HepG2 (cell line): ENCODE measurements around the gene ADD2. TPM values are rescaled to one million over a fixed set of nuclear protein-coding genes. Genes with fewer than 3 reads are reported as not detected.

Experiments
- BCLAF1 ChIP-seq: fragments of 450-650 bp; IDR thresholded peaks from 2 replicates; pipeline ENCODE4 v1.6.1; 2017; ENCODE audit warnings: mild to moderate bottlenecking
- ERF ChIP-seq: IDR thresholded peaks from 2 replicates; pipeline ENCODE4 v1.6.1; 2018; ENCODE audit warnings: missing biosample characterization, missing genetic modification reagents
- GPN1 ChIP-seq: sonication (generic); formaldehyde crosslinking; IDR thresholded peaks from 2 replicates; pipeline ENCODE4 v1.5.1; 2020; ENCODE audit warnings: missing genetic modification reagents, borderline replicate concordance
- NCOA1 ChIP-seq: sonication (generic); formaldehyde crosslinking; IDR thresholded peaks from 2 replicates; pipeline ENCODE4 v1.9.0; 2021; ENCODE audit warnings: missing genetic modification reagents
- PITX1 ChIP-seq: sonication (generic); formaldehyde crosslinking; IDR thresholded peaks from 2 replicates; pipeline ENCODE4 v1.5.1; 2020; ENCODE audit warnings: mild to moderate bottlenecking, missing genetic modification reagents
- RAD51 ChIP-seq: fragments of 450-650 bp; IDR thresholded peaks from 2 replicates; pipeline ENCODE4 v1.6.1; 2016; ENCODE audit warnings: borderline replicate concordance
- REST ChIP-seq, 2 experiments: IDR thresholded peaks; 2 replicates each; pipeline ENCODE4 v1.6.1; 2011 to 2012; ENCODE audit warnings: low read length in 2 of 2, borderline replicate concordance in 1 of 2, low read depth in 1 of 2, mild to moderate bottlenecking in 1 of 2, moderate library complexity in 1 of 2
- SNAPC5 ChIP-seq: sonication (generic); formaldehyde crosslinking; IDR thresholded peaks from 2 replicates; pipeline ENCODE4 v1.8.1; 2023; ENCODE audit warnings: mild to moderate bottlenecking, missing genetic modification reagents, borderline replicate concordance
- STAT5B ChIP-seq: sonication (generic); formaldehyde crosslinking; IDR thresholded peaks from 2 replicates; pipeline ENCODE4 v1.4.0; 2020; ENCODE audit warnings: missing genetic modification reagents
- ZBTB34 ChIP-seq: sonication (generic); formaldehyde crosslinking; IDR thresholded peaks from 2 replicates; pipeline ENCODE4 v1.8.0; 2022; ENCODE audit warnings: mild to moderate bottlenecking, missing genetic modification reagents
- ZBTB44 ChIP-seq: sonication (generic); formaldehyde crosslinking; IDR thresholded peaks from 2 replicates; pipeline ENCODE4 v1.4.0; 2020; ENCODE audit warnings: missing genetic modification reagents
- ZNF543 ChIP-seq: sonication (generic); formaldehyde crosslinking; IDR thresholded peaks from 2 replicates; pipeline ENCODE4 v1.4.0; 2020; ENCODE audit warnings: mild to moderate bottlenecking, missing genetic modification reagents
- ZNF570 ChIP-seq: sonication (generic); formaldehyde crosslinking; IDR thresholded peaks from 2 replicates; pipeline ENCODE4 v1.4.0; 2020; ENCODE audit warnings: mild to moderate bottlenecking, missing genetic modification reagents, borderline replicate concordance
- polyA plus RNA-seq, 8 experiments: library from polyadenylated mRNA; depleted of rRNA in 3 of 8; stranded (reverse) in 7 of 8; unstranded in 1 of 8; fragments of >200 nt; fragmentation: Illumina TruSeq in 4 of 8; extraction: Trizol in 4 of 8; gene quantifications; 2 replicates each; pipeline versions ENCODE4 v1.2.1 to v1.2.3, GENCODE V29; 2011 to 2016; ENCODE audit warnings: low read depth in 4 of 8, missing spikeins in 1 of 8, mixed read lengths in 1 of 8; ENCODE audit not compliant: insufficient read depth in 1 of 8
- total RNA-seq, 5 experiments: library from RNA; depleted of rRNA; stranded (reverse); fragments of >200 nt; fragmentation: Illumina TruSeq; extraction: Trizol; gene quantifications; 2 replicates each; pipeline ENCODE4 v1.2.3, GENCODE V29; 2016; ENCODE audit warnings: low read depth in 1 of 5

ADD2 gene
- total and polyA plus RNA-seq, 2 of the 13 experiments (the other 11 are each of a cell fraction or from before 2014, with no cell fraction given): 0.05 to 0.13 TPM

- TF ChIP-seq ZBTB44: no peak
- no peak for TF ChIP-seq GPN1
- no peak for TF ChIP-seq RAD51
- no peak for TF ChIP-seq ZNF570 (CRISPR knock-in tag)
- TF ChIP-seq BCLAF1: no peak
- no peak for TF ChIP-seq ZNF543 (CRISPR knock-in tag)
- TF ChIP-seq PITX1 (CRISPR knock-in tag): no peak
- TF ChIP-seq ERF: no peak
- TF ChIP-seq NCOA1 (CRISPR knock-in tag): no peak
- no peak for TF ChIP-seq REST (IDR thresholded peaks at IDR 0.05; ENCODE audit: borderline replicate concordance in 1 of 2, low read depth in 1 of 2, low read length in 2 of 2)
- no peak for TF ChIP-seq ZBTB34 (CRISPR knock-in tag)
- TF ChIP-seq STAT5B (CRISPR knock-in tag): no peak
- no peak for TF ChIP-seq SNAPC5 (CRISPR knock-in tag)
- TF ChIP-seq, all 625 proteins: peak for 0
These were observed 65.1 kb downstream of the ADD2 start (continued) for GRCh38 chr2:70702711-70703395.
